ENCODE results near the gene HMHB1. TPM values are rescaled to one million over a fixed set of nuclear protein-coding genes. Genes with fewer than 3 reads are reported as not detected.

The HMHB1 gene
- total and polyA plus RNA-seq, 9 of the 15 experiments (the other 6 are each of a cell fraction or from before 2014, with no cell fraction given) = not detected

DNA sequence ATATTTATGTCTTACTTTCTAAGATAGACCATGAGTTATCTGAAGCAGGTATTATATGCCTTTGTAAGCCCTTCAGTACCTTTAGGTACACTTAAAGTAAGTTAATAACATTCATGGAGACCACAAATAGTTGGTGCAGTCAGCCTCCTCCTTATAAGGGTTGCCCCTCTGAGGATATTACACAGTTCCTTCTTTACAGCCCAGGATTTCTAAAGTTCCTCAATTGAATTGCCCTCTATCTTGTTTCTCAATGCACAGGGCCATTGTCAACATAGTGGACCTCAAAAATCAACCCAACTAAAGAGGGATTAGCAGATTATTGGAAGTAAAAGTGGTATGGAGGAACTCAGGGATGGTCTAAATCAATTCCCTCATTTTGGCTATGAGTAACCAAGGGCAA is 50.3 kb downstream of the HMHB1 start:
- CTCF ChIA-PET (ENCODE audit: low intra/inter-chr PET ratio) = no interaction called here
- TF ChIP-seq ZNF79 (CRISPR knock-in tag; IDR thresholded peaks at IDR 0.05; ENCODE audit: low read depth) = no peak
- TF ChIP-seq SNRNP70 (optimal IDR thresholded peaks at IDR 0.05; ENCODE audit: low read depth, low read length) = no peak
- TF ChIP-seq XRCC5 (IDR thresholded peaks at IDR 0.05; ENCODE audit: low read depth, low read length) = no peak
- TF ChIP-seq ADNP (tag; IDR thresholded peaks at IDR 0.05) = no peak
- no peak for TF ChIP-seq CBX5 (IDR thresholded peaks at IDR 0.05; ENCODE audit: borderline replicate concordance, low read depth)
- no peak for TF ChIP-seq ZSCAN32 (CRISPR knock-in tag; IDR thresholded peaks at IDR 0.05)
- TF ChIP-seq PRPF4 (IDR thresholded peaks at IDR 0.05; ENCODE audit: insufficient read depth, low read depth, low read length, poor library complexity, severe bottlenecking) = no peak
- TF ChIP-seq FOXK1 (CRISPR knock-in tag; IDR thresholded peaks at IDR 0.05; ENCODE audit: borderline replicate concordance) = no peak
- TF ChIP-seq ZNF274 (IDR thresholded peaks at IDR 0.05; ENCODE audit: borderline replicate concordance, low read depth, low read length) = no peak
- TF ChIP-seq FOXK2 (conservative IDR thresholded peaks at IDR 0.05 in 1 of 2, IDR thresholded peaks at IDR 0.05 in 1 of 2; ENCODE audit: low read depth in 2 of 2) = no peak
- TF ChIP-seq, protein P1, sequence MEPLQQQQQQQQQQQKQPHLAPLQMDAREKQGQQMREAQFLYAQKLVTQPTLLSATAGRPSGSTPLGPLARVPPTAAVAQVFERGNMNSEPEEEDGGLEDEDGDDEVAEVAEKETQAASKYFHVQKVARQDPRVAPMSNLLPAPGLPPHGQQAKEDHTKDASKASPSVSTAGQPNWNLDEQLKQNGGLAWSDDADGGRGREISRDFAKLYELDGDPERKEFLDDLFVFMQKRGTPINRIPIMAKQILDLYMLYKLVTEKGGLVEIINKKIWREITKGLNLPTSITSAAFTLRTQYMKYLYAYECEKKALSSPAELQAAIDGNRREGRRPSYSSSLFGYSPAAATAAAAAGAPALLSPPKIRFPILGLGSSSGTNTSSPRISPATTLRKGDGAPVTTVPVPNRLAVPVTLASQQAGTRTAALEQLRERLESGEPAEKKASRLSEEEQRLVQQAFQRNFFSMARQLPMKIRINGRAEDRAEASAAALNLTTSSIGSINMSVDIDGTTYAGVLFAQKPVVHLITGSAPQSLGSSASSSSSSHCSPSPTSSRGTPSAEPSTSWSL (CRISPR knock-in tag; IDR thresholded peaks at IDR 0.05; ENCODE audit: borderline replicate concordance) = no peak
- TF ChIP-seq, protein P2, sequence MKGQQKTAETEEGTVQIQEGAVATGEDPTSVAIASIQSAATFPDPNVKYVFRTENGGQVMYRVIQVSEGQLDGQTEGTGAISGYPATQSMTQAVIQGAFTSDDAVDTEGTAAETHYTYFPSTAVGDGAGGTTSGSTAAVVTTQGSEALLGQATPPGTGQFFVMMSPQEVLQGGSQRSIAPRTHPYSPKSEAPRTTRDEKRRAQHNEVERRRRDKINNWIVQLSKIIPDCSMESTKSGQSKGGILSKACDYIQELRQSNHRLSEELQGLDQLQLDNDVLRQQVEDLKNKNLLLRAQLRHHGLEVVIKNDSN (CRISPR knock-in tag; IDR thresholded peaks at IDR 0.05) = no peak
- TF ChIP-seq EGR1 (conservative IDR thresholded peaks at IDR 0.05) = no peak
- TF ChIP-seq CHD1 (IDR thresholded peaks at IDR 0.05; ENCODE audit: low read length) = no peak
- TF ChIP-seq, protein P3, sequence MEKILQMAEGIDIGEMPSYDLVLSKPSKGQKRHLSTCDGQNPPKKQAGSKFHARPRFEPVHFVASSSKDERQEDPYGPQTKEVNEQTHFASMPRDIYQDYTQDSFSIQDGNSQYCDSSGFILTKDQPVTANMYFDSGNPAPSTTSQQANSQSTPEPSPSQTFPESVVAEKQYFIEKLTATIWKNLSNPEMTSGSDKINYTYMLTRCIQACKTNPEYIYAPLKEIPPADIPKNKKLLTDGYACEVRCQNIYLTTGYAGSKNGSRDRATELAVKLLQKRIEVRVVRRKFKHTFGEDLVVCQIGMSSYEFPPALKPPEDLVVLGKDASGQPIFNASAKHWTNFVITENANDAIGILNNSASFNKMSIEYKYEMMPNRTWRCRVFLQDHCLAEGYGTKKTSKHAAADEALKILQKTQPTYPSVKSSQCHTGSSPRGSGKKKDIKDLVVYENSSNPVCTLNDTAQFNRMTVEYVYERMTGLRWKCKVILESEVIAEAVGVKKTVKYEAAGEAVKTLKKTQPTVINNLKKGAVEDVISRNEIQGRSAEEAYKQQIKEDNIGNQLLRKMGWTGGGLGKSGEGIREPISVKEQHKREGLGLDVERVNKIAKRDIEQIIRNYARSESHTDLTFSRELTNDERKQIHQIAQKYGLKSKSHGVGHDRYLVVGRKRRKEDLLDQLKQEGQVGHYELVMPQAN (IDR thresholded peaks at IDR 0.05; ENCODE audit: borderline replicate concordance) = no peak
- TF ChIP-seq ZFP30 (CRISPR knock-in tag; IDR thresholded peaks at IDR 0.05; ENCODE audit: borderline replicate concordance) = no peak
- TF ChIP-seq, protein P4, sequence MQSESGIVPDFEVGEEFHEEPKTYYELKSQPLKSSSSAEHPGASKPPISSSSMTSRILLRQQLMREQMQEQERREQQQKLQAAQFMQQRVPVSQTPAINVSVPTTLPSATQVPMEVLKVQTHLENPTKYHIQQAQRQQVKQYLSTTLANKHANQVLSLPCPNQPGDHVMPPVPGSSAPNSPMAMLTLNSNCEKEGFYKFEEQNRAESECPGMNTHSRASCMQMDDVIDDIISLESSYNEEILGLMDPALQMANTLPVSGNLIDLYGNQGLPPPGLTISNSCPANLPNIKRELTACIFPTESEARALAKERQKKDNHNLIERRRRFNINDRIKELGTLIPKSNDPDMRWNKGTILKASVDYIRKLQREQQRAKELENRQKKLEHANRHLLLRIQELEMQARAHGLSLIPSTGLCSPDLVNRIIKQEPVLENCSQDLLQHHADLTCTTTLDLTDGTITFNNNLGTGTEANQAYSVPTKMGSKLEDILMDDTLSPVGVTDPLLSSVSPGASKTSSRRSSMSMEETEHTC (IDR thresholded peaks at IDR 0.05) = no peak
- no peak for TF ChIP-seq ZBED1 (IDR thresholded peaks at IDR 0.05)

More for the DNA sequence above, 50.3 kb downstream of the HMHB1 start:
- Histone ChIP-seq H3K9ac (ENCODE audit: insufficient read depth in 1 of 2, low read depth in 2 of 2, low read length in 2 of 2) (no peak overlapping the region), H3K27ac (ENCODE audit: extremely low read depth, low read depth, low read length) (no peak overlapping the region), H3K9me3 (replicated peaks; ENCODE audit: control insufficient read depth, insufficient read depth, low read depth, low read length) (no peaks in the 10 kb centered on the region), H3K36me3 (ENCODE audit: control insufficient read depth, insufficient read depth, low read length) (no peaks in the 10 kb centered on the region), H3K79me2 (ENCODE audit: control insufficient read depth, insufficient read depth, low read length) (no peaks in the 10 kb centered on the region), H3K9me1 (ENCODE audit: control insufficient read depth, insufficient read depth, low read length) (no peaks in the 10 kb centered on the region), H2AFZ (ENCODE audit: low read depth, low read length) (no peak overlapping the region), H3K4me3 (no peak overlapping the region), H3K4me1 (replicated peaks in 1 of 2; ENCODE audit: control insufficient read depth in 2 of 2, insufficient read depth in 2 of 2, low read length in 2 of 2) (no peaks in the 10 kb centered on the region), H3K27me3 (ENCODE audit: control insufficient read depth in 2 of 2, insufficient read depth in 2 of 2, low read length in 2 of 2) (no peaks in the 10 kb centered on the region), H4K20me1 (replicated peaks; ENCODE audit: control insufficient read depth, insufficient read depth, low read length) (no peaks in the 10 kb centered on the region), H3K4me2 (ENCODE audit: insufficient read depth, low read length) (no peak overlapping the region)
- in situ Hi-C loops (cut with MboI) (no loop called here), intact Hi-C loops (cut with micrococcal nuclease) (no loop called here)
- POLR2A ChIA-PET = no interaction called here
- no TSS peak for BruUV-seq (replicated peaks)
- ATAC-seq (no peak), FAIRE-seq (no peak), DNase-seq (ENCODE audit: extremely low read depth in 1 of 4, low spot score in 3 of 4) (no peak)

Measured in K562 (cell line).